ENCODE data around the gene RCVRN.

RCVRN gene

GRCh38 chr17:9900784-9901183 lies 4.3 kb downstream of the RCVRN start:
- TF ChIP-seq, protein P1, sequence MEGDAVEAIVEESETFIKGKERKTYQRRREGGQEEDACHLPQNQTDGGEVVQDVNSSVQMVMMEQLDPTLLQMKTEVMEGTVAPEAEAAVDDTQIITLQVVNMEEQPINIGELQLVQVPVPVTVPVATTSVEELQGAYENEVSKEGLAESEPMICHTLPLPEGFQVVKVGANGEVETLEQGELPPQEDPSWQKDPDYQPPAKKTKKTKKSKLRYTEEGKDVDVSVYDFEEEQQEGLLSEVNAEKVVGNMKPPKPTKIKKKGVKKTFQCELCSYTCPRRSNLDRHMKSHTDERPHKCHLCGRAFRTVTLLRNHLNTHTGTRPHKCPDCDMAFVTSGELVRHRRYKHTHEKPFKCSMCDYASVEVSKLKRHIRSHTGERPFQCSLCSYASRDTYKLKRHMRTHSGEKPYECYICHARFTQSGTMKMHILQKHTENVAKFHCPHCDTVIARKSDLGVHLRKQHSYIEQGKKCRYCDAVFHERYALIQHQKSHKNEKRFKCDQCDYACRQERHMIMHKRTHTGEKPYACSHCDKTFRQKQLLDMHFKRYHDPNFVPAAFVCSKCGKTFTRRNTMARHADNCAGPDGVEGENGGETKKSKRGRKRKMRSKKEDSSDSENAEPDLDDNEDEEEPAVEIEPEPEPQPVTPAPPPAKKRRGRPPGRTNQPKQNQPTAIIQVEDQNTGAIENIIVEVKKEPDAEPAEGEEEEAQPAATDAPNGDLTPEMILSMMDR (IDR thresholded peaks at IDR 0.05): no peak
- no peak for DNase-seq (ENCODE audit: low spot score)
- Histone ChIP-seq H3K27ac (peak overlapping the region in 1 of 2 donors; percentile 48), H3K4me3 (no peak overlapping the region)

- Histone ChIP-seq H3K27ac (peak overlapping the region in 1 of 2 donors; percentile 78), H3K4me3 (no peak overlapping the region)
- DNase-seq (ENCODE audit: low spot score): no peak
- TF ChIP-seq, protein P1 (IDR thresholded peaks at IDR 0.05): no peak
Measured at GRCh38 chr17:9900044-9900594, 5.0 kb downstream of the RCVRN start.

DNA sequence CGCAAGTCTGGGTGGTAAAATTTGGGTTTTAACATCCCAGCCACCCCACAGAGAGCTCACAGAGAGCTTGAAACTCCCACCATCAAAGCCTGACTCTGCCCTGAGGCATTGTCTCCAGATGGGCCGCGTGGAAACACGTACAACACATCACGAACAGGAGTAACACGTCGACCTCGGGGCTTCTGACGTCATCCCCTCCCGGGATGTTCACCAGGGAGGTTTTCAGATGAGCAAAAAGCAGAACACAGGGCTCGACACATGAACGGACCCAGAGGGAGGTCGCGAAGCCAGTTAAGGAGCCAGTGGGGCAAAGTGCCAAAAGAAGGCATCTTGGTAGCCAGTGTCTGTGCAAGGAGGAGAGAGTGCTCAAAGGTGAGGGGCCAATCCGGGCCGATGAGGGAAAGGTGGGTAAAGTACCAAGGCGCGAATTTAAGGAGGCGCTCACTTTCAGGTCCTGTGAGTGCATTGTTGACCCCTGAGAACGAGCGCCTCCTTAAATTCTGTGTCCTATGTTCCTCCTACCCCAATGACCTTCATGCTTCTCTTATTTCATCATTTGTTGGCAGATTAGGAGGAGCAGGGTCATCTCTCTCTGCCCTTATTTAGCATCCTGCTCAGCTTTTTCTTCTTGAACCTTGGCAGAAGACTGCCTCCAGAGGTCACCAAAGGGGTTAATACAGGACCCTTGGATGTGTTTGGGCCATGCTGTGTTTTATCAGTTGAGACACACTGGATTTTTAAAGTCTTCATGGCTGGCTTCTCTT lies 5.6 kb downstream of the RCVRN start:
- Histone ChIP-seq H3K4me3 (no peak overlapping the region), H3K27ac (peak overlapping the region in 1 of 2 donors; percentile 78)
- DNase-seq (ENCODE audit: low spot score): no peak
- TF ChIP-seq, protein P1 (IDR thresholded peaks at IDR 0.05): no peak

DNA sequence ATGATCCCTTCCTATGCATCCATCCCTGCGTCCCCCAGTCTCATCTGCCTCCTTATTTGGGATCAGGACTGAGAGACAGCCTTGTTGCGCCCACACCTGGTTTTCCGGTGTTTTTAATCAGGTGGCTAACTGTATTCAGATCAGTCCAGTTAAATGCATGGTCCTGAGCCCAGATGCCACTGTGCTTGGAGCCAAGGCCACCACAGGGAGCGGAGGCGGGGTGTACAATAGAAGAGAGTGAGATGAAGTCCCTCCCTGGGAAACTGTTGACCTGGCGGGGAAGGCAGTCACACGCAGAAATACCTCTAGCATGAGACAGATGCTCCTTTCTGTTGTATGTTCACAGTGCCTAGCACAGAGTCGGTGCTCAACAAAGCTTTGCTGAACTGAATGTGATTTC lies 6.3 kb downstream of the RCVRN start:
- DNase-seq (ENCODE audit: low spot score): no peak
- H3K27ac ChIP-seq: no peak overlapping the region
- TF ChIP-seq, protein P1 (IDR thresholded peaks at IDR 0.05): no peak
- no peak overlapping the region for H3K4me3 ChIP-seq

DNA sequence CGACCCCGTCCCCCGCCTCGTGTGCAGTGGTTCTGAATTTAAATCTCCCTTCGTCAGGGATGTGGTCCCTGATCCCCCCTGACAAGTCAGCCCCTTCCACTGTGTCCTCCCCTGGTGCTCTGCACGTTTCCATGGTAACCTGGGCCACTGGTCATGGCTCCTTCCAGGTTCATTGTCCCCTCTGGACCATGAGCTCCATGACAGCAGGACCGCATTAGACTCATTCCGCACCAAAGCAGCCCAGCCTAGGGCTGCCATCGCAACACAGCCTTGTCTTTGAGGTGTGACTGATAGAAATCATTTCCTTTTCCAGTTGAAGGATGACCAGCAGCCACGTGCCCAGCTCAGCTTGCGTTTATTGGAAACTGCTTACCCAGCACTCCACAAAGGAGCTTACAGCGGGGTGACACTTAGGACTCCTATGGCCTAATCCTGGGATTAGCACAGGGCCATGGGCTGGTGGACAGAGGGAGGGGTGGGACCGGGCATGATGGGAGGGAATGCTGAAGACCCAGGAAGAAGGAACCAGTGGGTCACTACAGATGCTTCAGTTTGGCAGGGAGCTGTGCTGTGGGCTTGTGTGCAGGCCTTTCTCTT lies 7.6 kb downstream of the RCVRN start:
- Histone ChIP-seq H3K4me3 (no peak overlapping the region), H3K27ac (no peak overlapping the region)
- DNase-seq (ENCODE audit: low spot score): no peak
- TF ChIP-seq, protein P1 (IDR thresholded peaks at IDR 0.05): no peak

- TF ChIP-seq, protein P1 (IDR thresholded peaks at IDR 0.05): no peak
- no peak overlapping the region for H3K4me3 ChIP-seq
- no peak for DNase-seq (ENCODE audit: low spot score)
- no peak overlapping the region for H3K27ac ChIP-seq
Measured at GRCh38 chr17:9895923-9896322, 9.1 kb downstream of the RCVRN start.
